Measurements from ENCODE around the gene LARP7.

LARP7 gene

DNA sequence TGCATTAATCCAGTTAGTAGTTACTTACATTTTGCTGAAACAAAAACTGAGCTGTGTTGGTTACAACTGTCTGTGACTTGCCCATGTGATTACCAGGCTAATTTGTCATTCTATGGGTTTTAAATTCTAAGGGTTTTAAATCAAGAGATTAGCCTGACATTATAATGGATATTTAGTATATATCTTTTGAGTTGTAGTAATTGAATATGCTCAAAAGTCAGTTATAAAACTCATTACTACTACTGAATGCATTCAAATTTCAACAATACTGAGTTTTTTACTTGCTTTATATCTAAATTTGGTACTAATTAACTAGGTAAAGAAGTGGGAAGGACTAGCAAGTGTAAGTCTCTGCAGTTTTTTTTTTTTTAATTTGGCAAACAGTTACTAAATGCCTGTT is 14.7 kb downstream of the LARP7 start:
- TF ChIP-seq CSRNP3 (CRISPR knock-in tag; IDR thresholded peaks at IDR 0.05), result no peak
- TF ChIP-seq ZFP30 (CRISPR knock-in tag; IDR thresholded peaks at IDR 0.05), result no peak
- no peak for TF ChIP-seq ZNF70 (CRISPR knock-in tag; IDR thresholded peaks at IDR 0.05)
- no peak for TF ChIP-seq POU6F1 (CRISPR knock-in tag; IDR thresholded peaks at IDR 0.05; ENCODE audit: borderline replicate concordance, low read depth)
- no peak for TF ChIP-seq TCF4 (CRISPR knock-in tag; IDR thresholded peaks at IDR 0.05; ENCODE audit: borderline replicate concordance)
- no peak for TF ChIP-seq ZNF8 (CRISPR knock-in tag; IDR thresholded peaks at IDR 0.05)
- TF ChIP-seq ZNF565 (CRISPR knock-in tag; conservative IDR thresholded peaks at IDR 0.05; ENCODE audit: low read depth), result no peak
- no peak for TF ChIP-seq ISL1 (CRISPR knock-in tag; IDR thresholded peaks at IDR 0.05)
- no peak for TF ChIP-seq GLIS3 (CRISPR knock-in tag; IDR thresholded peaks at IDR 0.05)
- TF ChIP-seq TOX (CRISPR knock-in tag; IDR thresholded peaks at IDR 0.05; ENCODE audit: borderline replicate concordance), result no peak
- no peak for TF ChIP-seq PATZ1 (CRISPR knock-in tag; IDR thresholded peaks at IDR 0.05; ENCODE audit: borderline replicate concordance)
- TF ChIP-seq CREB5 (CRISPR knock-in tag; IDR thresholded peaks at IDR 0.05; ENCODE audit: low read depth), result no peak
- no peak for TF ChIP-seq CSDC2 (CRISPR knock-in tag; IDR thresholded peaks at IDR 0.05)
- TF ChIP-seq TSHZ2 (CRISPR knock-in tag; IDR thresholded peaks at IDR 0.05), result no peak
- TF ChIP-seq ESRRG (CRISPR knock-in tag; IDR thresholded peaks at IDR 0.05), result no peak
- TF ChIP-seq ZC3H10 (CRISPR knock-in tag; IDR thresholded peaks at IDR 0.05), result no peak
- no peak for ATAC-seq

DNA sequence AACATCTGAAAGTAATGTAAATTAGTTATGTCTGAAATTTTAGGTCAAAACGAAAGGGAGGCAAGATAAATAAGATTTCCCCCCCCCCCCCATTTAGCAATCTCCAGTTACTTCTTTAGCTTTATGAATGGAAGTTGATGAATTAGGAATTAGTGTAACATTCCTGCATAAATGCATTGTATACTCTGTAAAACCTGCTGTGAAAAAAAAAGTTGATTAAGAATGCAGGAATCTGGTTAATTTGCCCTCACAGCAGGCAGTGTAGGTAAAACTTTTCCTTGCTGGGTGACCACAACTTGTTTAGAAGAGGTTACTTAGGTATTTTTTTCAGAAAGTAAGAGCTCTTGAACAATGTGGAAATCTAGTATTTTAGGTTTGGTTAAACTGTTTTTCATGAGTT is 15.3 kb downstream of the LARP7 start:
- no peak for ATAC-seq
- no peak for TF ChIP-seq ZFP30 (CRISPR knock-in tag; IDR thresholded peaks at IDR 0.05)
- no peak for TF ChIP-seq SNAI2 (CRISPR knock-in tag; IDR thresholded peaks at IDR 0.05)
- no peak for TF ChIP-seq ISL1 (CRISPR knock-in tag; IDR thresholded peaks at IDR 0.05)
- TF ChIP-seq POU6F1 (CRISPR knock-in tag; IDR thresholded peaks at IDR 0.05; ENCODE audit: borderline replicate concordance, low read depth), result no peak
- no peak for TF ChIP-seq ZNF8 (CRISPR knock-in tag; IDR thresholded peaks at IDR 0.05)
- no peak for TF ChIP-seq RARB (CRISPR knock-in tag; IDR thresholded peaks at IDR 0.05)
- no peak for TF ChIP-seq PPARA (CRISPR knock-in tag; IDR thresholded peaks at IDR 0.05; ENCODE audit: borderline replicate concordance)
- no peak for TF ChIP-seq ZC3H10 (CRISPR knock-in tag; IDR thresholded peaks at IDR 0.05)
- TF ChIP-seq PATZ1 (CRISPR knock-in tag; IDR thresholded peaks at IDR 0.05; ENCODE audit: borderline replicate concordance), result no peak
- TF ChIP-seq ZNF565 (CRISPR knock-in tag; conservative IDR thresholded peaks at IDR 0.05; ENCODE audit: low read depth), result no peak
- no peak for TF ChIP-seq CSDC2 (CRISPR knock-in tag; IDR thresholded peaks at IDR 0.05)
- TF ChIP-seq CREB5 (CRISPR knock-in tag; IDR thresholded peaks at IDR 0.05; ENCODE audit: low read depth), result no peak
